ENCODE results near the gene RASSF10.

RASSF10 gene

DNA sequence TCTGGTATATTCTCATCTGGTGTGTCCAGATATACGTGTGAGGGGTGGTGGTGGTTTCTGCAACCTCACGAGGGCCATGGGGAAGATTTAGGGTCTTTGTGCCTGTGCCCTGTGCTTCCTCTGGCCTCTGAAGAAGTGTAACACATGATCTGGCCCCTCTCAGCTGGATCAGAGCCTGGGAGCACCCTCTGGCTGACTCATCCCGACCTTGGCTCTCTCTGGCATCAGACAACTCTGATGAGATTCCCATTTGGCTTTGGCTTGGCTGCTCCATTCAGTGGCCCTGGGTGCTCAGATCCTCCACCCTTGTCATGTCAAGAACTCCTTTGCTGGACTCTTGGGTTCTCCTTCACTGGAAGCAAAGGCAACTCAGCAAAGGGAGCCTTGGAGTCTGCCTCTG is 45.2 kb downstream of the RASSF10 start:
- H3K27me3 Mint-ChIP-seq (ENCODE audit: low read depth, poor library complexity): no peaks in the 10 kb centered on the region
- no peak overlapping the region for H3K4me3 Mint-ChIP-seq
- no peaks in the 10 kb centered on the region for H3K36me3 Mint-ChIP-seq (ENCODE audit: low read depth)
- peaks cover 8% of the 10 kb centered on the region for H3K4me1 Mint-ChIP-seq
- H3K9me3 Mint-ChIP-seq: peaks cover 12% of the 10 kb centered on the region
- TF ChIP-seq, protein P1, sequence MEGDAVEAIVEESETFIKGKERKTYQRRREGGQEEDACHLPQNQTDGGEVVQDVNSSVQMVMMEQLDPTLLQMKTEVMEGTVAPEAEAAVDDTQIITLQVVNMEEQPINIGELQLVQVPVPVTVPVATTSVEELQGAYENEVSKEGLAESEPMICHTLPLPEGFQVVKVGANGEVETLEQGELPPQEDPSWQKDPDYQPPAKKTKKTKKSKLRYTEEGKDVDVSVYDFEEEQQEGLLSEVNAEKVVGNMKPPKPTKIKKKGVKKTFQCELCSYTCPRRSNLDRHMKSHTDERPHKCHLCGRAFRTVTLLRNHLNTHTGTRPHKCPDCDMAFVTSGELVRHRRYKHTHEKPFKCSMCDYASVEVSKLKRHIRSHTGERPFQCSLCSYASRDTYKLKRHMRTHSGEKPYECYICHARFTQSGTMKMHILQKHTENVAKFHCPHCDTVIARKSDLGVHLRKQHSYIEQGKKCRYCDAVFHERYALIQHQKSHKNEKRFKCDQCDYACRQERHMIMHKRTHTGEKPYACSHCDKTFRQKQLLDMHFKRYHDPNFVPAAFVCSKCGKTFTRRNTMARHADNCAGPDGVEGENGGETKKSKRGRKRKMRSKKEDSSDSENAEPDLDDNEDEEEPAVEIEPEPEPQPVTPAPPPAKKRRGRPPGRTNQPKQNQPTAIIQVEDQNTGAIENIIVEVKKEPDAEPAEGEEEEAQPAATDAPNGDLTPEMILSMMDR (IDR thresholded peaks at IDR 0.05): no peak
- no peak for DNase-seq
- H3K27ac Mint-ChIP-seq: no peak overlapping the region

DNA sequence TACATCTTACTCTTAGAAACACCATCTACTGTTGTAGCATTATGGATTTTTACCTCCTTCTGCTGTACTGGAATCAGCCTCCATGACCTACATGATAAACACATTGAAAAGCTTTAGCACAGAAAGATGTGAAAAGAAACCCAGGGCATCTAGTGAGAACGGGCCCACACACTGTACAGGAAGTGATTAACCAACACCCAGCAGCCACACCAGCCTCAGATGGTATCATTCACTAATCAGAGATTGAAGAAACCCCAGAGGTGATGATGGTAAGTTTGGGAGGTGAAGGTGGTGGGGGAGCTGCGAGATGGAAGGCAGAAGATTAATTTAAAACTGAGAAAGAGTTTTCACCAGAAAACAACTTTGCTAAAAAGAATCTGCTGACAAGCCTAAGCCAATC is 46.1 kb downstream of the RASSF10 start:
- Mint-ChIP-seq H3K4me3 (no peak overlapping the region), H3K27ac (no peak overlapping the region), H3K4me1 (peaks cover 8% of the 10 kb centered on the region), H3K9me3 (peaks cover 5% of the 10 kb centered on the region), H3K27me3 (ENCODE audit: low read depth, poor library complexity) (no peaks in the 10 kb centered on the region), H3K36me3 (ENCODE audit: low read depth) (no peaks in the 10 kb centered on the region)
- no peak for DNase-seq
- TF ChIP-seq, protein P1 (IDR thresholded peaks at IDR 0.05): no peak

DNA sequence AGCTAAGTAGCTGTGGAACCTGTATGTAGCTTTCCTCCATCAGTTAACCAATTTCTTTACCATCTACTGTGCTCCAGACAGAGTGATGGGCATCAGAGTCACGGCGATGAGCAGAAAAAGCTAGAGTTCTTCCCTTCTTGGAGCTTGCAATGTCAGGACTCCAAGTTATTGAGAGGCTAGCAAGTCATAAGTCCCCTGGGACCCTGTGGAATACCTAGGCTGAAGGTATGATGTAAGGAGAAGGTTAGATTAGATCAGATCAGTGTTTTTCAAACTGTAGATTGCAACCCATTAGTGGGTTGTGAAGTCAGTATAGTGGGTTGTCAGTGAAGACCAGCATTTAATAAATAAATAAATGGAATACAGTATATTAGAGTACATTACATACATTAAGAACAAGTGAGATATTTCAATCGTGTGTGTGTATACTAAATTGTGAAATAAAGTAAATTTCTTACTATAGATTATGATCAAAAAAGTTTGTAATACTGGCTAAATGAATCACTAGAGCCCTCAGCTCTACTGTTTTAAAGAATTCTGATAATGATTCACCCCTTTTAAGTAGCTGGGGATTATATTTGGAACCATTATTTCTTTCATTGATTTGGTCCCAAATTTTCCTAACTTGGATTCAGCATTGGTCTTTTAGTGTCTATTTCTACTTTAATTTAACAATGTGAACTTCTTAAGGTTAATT is 52.3 kb downstream of the RASSF10 start:
- TF ChIP-seq, protein P1 (IDR thresholded peaks at IDR 0.05): no peak
- H3K36me3 Mint-ChIP-seq (ENCODE audit: low read depth): no peaks in the 10 kb centered on the region
- H3K27ac Mint-ChIP-seq: no peak overlapping the region
- no peaks in the 10 kb centered on the region for H3K9me3 Mint-ChIP-seq
- no peak overlapping the region for H3K4me3 Mint-ChIP-seq
- H3K4me1 Mint-ChIP-seq: peaks cover 30% of the 10 kb centered on the region
- no peak for DNase-seq
- H3K27me3 Mint-ChIP-seq (ENCODE audit: low read depth, poor library complexity): no peaks in the 10 kb centered on the region
